GM12878 (cell line): ENCODE results near the gene BRME1. TPM values are rescaled to one million over a fixed set of nuclear protein-coding genes. Genes with fewer than 3 reads are reported as not detected.

ENCODE experiments used
- BACH1 ChIP-seq: fragments of 450-650 bp; IDR thresholded peaks from 2 replicates; pipeline ENCODE4 v1.6.1; 2017; ENCODE audit warnings: mild to moderate bottlenecking, borderline replicate concordance
- CBX5 ChIP-seq: sonication (generic); IDR thresholded peaks from 2 replicates; pipeline ENCODE4 v1.6.1; 2016; ENCODE audit warnings: low read depth, moderate library complexity, mild to moderate bottlenecking, inconsistent platforms
- HDGF ChIP-seq: fragments of 450-650 bp; IDR thresholded peaks from 2 replicates; pipeline ENCODE4 v1.6.1; 2016; ENCODE audit warnings: antibody characterized with exemption
- LARP7 ChIP-seq: fragments of 450-650 bp; IDR thresholded peaks from 2 replicates; pipeline ENCODE4 v1.6.1; 2017; ENCODE audit warnings: mild to moderate bottlenecking
- MEF2B ChIP-seq: fragments of 450-650 bp; IDR thresholded peaks from 2 replicates; pipeline ENCODE4 v1.6.1; 2018; ENCODE audit warnings: mild to moderate bottlenecking, moderate library complexity; ENCODE audit not compliant: partially characterized antibody, poor library complexity, severe bottlenecking
- MTA3 ChIP-seq: IDR thresholded peaks from 2 replicates; pipeline ENCODE4 v1.6.1; 2012; ENCODE audit warnings: low read length, inconsistent platforms, borderline replicate concordance
- NFIC ChIP-seq: IDR thresholded peaks from 2 replicates; pipeline ENCODE4 v1.6.1; 2012; ENCODE audit warnings: low read depth, mild to moderate bottlenecking, inconsistent platforms, low read length, moderate library complexity
- NR2C1 ChIP-seq: fragments of 450-650 bp; IDR thresholded peaks from 2 replicates; pipeline ENCODE4 v1.6.1; 2017; ENCODE audit warnings: antibody characterized with exemption, mild to moderate bottlenecking, moderate library complexity
- PAX5 ChIP-seq: IDR thresholded peaks from 2 replicates; pipeline ENCODE4 v1.6.1; 2011; ENCODE audit warnings: low read depth, low read length, borderline replicate concordance
- SIX5 ChIP-seq: IDR thresholded peaks from 2 replicates; pipeline ENCODE4 v1.6.1; 2011; ENCODE audit warnings: mild to moderate bottlenecking, low read depth, low read length, moderate library complexity; ENCODE audit not compliant: severe bottlenecking
- SMARCA5 ChIP-seq: fragments of 450-650 bp; IDR thresholded peaks from 2 replicates; pipeline ENCODE4 v1.6.1; 2017; ENCODE audit warnings: mild to moderate bottlenecking
- SMC3 ChIP-seq: IDR thresholded peaks from 2 replicates; pipeline ENCODE4 v1.6.1; 2011; ENCODE audit warnings: low read length, improper control_type of control experiment, borderline replicate concordance
- SP1 ChIP-seq: IDR thresholded peaks from one replicate; pipeline ENCODE4 v1.6.1; 2011; ENCODE audit warnings: low read depth, low read length
- SREBF2 ChIP-seq: IDR thresholded peaks from 2 replicates; pipeline ENCODE4 v1.6.1; 2012; ENCODE audit warnings: mild to moderate bottlenecking, low read length
- ZNF622 ChIP-seq: fragments of 450-650 bp; IDR thresholded peaks from 2 replicates; pipeline ENCODE4 v1.6.1; 2017; ENCODE audit warnings: mild to moderate bottlenecking, inconsistent platforms
- polyA plus RNA-seq, 11 experiments: library from polyadenylated mRNA; depleted of rRNA in 4 of 11; unstranded in 6 of 11; stranded (reverse) in 5 of 11; fragments of >200 nt; fragmentation: Nextera tagmentation in 4 of 11; fragmentation: Illumina TruSeq in 1 of 11; extraction: Ambion mirVana in 4 of 11; extraction: Trizol in 1 of 11; gene quantifications; 1 replicate in 1 of 11; 2 replicates in 10 of 11; pipeline versions ENCODE4 v1.2.1 to v1.2.3, GENCODE V29; 2011 to 2016; ENCODE audit warnings: inconsistent platforms in 2 of 11, missing spikeins in 2 of 11, low read depth in 1 of 11
- total RNA-seq, 4 experiments: library from RNA; depleted of rRNA in 3 of 4; stranded (reverse); fragments of >200 nt in 3 of 4; fragmentation: Illumina TruSeq in 1 of 4; extraction: Trizol in 1 of 4; gene quantifications; 2 replicates each; pipeline versions ENCODE4 v1.2.1 to v1.2.3, GENCODE V29; 2013 to 2021
- TF ChIP-seq, protein P1 (sequence below): fragments of 450-650 bp; formaldehyde crosslinking; IDR thresholded peaks from 2 replicates; pipeline ENCODE4 v1.5.0; 2022; ENCODE audit warnings: mild to moderate bottlenecking, missing genetic modification characterization
- TF ChIP-seq, protein P2 (sequence below): IDR thresholded peaks from 2 replicates; pipeline ENCODE4 v1.6.1; 2011; ENCODE audit warnings: low read depth, low read length, improper control_type of control experiment, borderline replicate concordance
- TF ChIP-seq, protein P3 (sequence below), 3 experiments: IDR thresholded peaks in 2 of 3; conservative IDR thresholded peaks in 1 of 3; 2 replicates each; pipeline ENCODE4 v1.5.1; 2011; ENCODE audit warnings: low read depth in 3 of 3, low read length in 3 of 3, mild to moderate bottlenecking in 3 of 3, control low read depth in 2 of 3, moderate library complexity in 2 of 3, inconsistent platforms in 1 of 3, mixed read lengths in 1 of 3; ENCODE audit not compliant: control insufficient read depth in 2 of 3, insufficient read depth in 1 of 3; ENCODE audit errors: extremely low read depth in 1 of 3
- TF ChIP-seq, protein P4 (sequence below): fragments of 450-650 bp; IDR thresholded peaks from 2 replicates; pipeline ENCODE4 v1.6.1; 2017; ENCODE audit warnings: mild to moderate bottlenecking, low read depth, inconsistent platforms; ENCODE audit not compliant: poor library complexity, severe bottlenecking
- TF ChIP-seq, protein P5 (sequence below): IDR thresholded peaks from 2 replicates; pipeline ENCODE4 v1.6.1; 2011; ENCODE audit warnings: low read depth, mild to moderate bottlenecking, low read length, moderate library complexity, borderline replicate concordance; ENCODE audit errors: extremely low read depth

Gene BRME1
- total and polyA plus RNA-seq, 10 of the 15 experiments (the other 5 are each of a cell fraction or from before 2014, with no cell fraction given) = 0.07 to 2.2 (median 1.1) TPM; not detected in 1

DNA sequence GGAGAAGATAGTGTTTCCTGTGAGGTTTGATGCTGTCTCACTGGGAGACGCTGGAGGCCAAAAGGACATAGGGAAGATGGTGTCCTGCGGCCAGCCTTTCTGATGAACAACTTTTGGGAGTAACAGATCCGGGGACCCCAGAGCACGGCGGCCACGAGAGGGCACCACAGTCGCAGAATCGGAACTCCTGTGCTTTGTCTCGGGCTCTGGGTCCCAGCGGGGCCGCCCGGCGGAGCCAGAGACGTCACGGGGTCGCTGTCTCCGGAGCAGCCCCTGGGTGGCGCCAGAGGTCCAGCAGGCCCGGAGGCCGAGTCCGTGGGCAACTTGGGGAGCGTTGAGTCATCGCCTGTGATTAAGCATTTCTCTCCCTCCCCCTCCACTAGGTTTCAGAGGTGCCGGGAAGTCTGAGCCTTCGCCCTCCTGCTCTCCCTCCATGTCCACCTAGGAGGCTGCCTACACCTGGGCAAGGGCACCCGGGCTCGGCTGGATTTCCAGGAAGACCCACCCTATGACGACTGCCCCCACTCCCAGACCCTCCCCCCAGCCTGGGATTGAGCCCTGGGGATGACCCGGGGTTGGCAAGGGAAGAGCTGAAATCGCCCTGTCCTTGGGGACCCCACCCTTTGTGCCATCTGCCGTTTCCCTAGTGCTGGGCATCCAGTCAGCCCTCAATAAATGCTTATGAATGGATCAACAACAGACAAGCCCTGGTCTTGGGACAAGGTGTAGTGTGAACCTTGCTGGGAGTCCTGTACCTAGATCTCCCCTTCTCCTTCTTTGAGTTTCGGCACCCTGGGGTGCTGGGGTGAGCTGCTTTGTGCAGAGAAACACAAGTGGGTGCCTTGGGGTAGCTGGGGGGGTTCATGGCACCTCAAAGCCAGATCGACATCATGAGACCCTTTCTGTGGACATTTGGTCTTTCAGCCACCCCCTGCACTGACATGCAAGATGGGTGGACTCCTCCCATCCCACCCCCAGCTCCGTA lies 25.6 kb downstream of the BRME1 start (continued):
- 0 out of 2 replicates have a peak, but pooled peaks have one; percentile 39 for TF ChIP-seq LARP7
- no peak for TF ChIP-seq SIX5
- TF ChIP-seq, protein P1, sequence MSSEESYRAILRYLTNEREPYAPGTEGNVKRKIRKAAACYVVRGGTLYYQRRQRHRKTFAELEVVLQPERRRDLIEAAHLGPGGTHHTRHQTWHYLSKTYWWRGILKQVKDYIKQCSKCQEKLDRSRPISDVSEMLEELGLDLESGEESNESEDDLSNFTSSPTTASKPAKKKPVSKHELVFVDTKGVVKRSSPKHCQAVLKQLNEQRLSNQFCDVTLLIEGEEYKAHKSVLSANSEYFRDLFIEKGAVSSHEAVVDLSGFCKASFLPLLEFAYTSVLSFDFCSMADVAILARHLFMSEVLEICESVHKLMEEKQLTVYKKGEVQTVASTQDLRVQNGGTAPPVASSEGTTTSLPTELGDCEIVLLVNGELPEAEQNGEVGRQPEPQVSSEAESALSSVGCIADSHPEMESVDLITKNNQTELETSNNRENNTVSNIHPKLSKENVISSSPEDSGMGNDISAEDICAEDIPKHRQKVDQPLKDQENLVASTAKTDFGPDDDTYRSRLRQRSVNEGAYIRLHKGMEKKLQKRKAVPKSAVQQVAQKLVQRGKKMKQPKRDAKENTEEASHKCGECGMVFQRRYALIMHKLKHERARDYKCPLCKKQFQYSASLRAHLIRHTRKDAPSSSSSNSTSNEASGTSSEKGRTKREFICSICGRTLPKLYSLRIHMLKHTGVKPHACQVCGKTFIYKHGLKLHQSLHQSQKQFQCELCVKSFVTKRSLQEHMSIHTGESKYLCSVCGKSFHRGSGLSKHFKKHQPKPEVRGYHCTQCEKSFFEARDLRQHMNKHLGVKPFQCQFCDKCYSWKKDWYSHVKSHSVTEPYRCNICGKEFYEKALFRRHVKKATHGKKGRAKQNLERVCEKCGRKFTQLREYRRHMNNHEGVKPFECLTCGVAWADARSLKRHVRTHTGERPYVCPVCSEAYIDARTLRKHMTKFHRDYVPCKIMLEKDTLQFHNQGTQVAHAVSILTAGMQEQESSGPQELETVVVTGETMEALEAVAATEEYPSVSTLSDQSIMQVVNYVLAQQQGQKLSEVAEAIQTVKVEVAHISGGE (CRISPR knock-in tag) = no peak
- TF ChIP-seq, protein P2, sequence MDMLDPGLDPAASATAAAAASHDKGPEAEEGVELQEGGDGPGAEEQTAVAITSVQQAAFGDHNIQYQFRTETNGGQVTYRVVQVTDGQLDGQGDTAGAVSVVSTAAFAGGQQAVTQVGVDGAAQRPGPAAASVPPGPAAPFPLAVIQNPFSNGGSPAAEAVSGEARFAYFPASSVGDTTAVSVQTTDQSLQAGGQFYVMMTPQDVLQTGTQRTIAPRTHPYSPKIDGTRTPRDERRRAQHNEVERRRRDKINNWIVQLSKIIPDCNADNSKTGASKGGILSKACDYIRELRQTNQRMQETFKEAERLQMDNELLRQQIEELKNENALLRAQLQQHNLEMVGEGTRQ = no peak; the same call in 1 of the 2 replicates
- peak; percentile 99 for TF ChIP-seq SMC3
- peak; percentile 58; the same call in 1 of the 2 replicates for TF ChIP-seq PAX5
- TF ChIP-seq MTA3 = no peak; the same call in 1 of the 2 replicates
- no peak for TF ChIP-seq HDGF
- TF ChIP-seq, protein P3, sequence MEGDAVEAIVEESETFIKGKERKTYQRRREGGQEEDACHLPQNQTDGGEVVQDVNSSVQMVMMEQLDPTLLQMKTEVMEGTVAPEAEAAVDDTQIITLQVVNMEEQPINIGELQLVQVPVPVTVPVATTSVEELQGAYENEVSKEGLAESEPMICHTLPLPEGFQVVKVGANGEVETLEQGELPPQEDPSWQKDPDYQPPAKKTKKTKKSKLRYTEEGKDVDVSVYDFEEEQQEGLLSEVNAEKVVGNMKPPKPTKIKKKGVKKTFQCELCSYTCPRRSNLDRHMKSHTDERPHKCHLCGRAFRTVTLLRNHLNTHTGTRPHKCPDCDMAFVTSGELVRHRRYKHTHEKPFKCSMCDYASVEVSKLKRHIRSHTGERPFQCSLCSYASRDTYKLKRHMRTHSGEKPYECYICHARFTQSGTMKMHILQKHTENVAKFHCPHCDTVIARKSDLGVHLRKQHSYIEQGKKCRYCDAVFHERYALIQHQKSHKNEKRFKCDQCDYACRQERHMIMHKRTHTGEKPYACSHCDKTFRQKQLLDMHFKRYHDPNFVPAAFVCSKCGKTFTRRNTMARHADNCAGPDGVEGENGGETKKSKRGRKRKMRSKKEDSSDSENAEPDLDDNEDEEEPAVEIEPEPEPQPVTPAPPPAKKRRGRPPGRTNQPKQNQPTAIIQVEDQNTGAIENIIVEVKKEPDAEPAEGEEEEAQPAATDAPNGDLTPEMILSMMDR (IDR thresholded peaks at IDR 0.05 in 2 of 3, conservative IDR thresholded peaks at IDR 0.05 in 1 of 3; ENCODE audit: control insufficient read depth in 2 of 3, extremely low read depth in 1 of 3, insufficient read depth in 1 of 3, low read depth in 3 of 3, low read length in 3 of 3) = peak; percentile 100; a peak in 5 of 6 replicates
- peak; percentile 61 for TF ChIP-seq SP1
- peak; percentile 95; the same call in 1 of the 2 replicates for TF ChIP-seq SMARCA5
- TF ChIP-seq NFIC = no peak
- TF ChIP-seq BACH1 = peak; percentile 93; the same call in 1 of the 2 replicates
- TF ChIP-seq NR2C1 = no peak
- peak; percentile 73 for TF ChIP-seq MEF2B
- TF ChIP-seq, protein P4, sequence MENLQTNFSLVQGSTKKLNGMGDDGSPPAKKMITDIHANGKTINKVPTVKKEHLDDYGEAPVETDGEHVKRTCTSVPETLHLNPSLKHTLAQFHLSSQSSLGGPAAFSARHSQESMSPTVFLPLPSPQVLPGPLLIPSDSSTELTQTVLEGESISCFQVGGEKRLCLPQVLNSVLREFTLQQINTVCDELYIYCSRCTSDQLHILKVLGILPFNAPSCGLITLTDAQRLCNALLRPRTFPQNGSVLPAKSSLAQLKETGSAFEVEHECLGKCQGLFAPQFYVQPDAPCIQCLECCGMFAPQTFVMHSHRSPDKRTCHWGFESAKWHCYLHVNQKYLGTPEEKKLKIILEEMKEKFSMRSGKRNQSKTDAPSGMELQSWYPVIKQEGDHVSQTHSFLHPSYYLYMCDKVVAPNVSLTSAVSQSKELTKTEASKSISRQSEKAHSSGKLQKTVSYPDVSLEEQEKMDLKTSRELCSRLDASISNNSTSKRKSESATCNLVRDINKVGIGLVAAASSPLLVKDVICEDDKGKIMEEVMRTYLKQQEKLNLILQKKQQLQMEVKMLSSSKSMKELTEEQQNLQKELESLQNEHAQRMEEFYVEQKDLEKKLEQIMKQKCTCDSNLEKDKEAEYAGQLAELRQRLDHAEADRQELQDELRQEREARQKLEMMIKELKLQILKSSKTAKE = peak; percentile 26
- TF ChIP-seq SREBF2 = no peak
- TF ChIP-seq CBX5 = 0 out of 2 replicates have a peak, but pooled peaks have one; percentile 62
- TF ChIP-seq ZNF622 = no peak
- TF ChIP-seq, protein P5, sequence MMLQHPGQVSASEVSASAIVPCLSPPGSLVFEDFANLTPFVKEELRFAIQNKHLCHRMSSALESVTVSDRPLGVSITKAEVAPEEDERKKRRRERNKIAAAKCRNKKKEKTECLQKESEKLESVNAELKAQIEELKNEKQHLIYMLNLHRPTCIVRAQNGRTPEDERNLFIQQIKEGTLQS = peak; percentile 65; the same call in 1 of the 2 replicates
